Loucy (cell line): ENCODE data around the gene PPFIBP2.

ENCODE experiments used
- H2AFZ ChIP-seq: fragments of 200-600 bp; sonication (generic); 2 replicates; pipeline ENCODE4 v1.6.0; 2016; ENCODE audit warnings: antibody characterized with exemption, mild to moderate bottlenecking, low read length, moderate library complexity
- H3F3A ChIP-seq: fragments of 200-600 bp; 2 replicates; pipeline ENCODE4 v1.6.0; 2016; ENCODE audit warnings: antibody characterized with exemption, low read depth, mild to moderate bottlenecking
- H3K27me3 ChIP-seq: fragments of 200-600 bp; sonication (generic); 2 replicates; pipeline ENCODE4 v1.6.1; 2014; ENCODE audit warnings: low read length, mild to moderate bottlenecking; ENCODE audit not compliant: insufficient read depth, poor library complexity, severe bottlenecking
- H3K36me3 ChIP-seq: fragments of 200-600 bp; sonication (generic); 2 replicates; pipeline ENCODE4 v1.6.1; 2016; ENCODE audit warnings: low read length; ENCODE audit not compliant: insufficient read depth
- H3K4me1 ChIP-seq: fragments of 200-600 bp; sonication (generic); 2 replicates; pipeline ENCODE4 v1.5.1; 2014; ENCODE audit warnings: low read length, mild to moderate bottlenecking; ENCODE audit not compliant: insufficient read depth, poor library complexity, severe bottlenecking
- H3K4me2 ChIP-seq: fragments of 200-600 bp; sonication (generic); 2 replicates; pipeline ENCODE4 v1.6.0; 2014; ENCODE audit warnings: antibody characterized with exemption, low read length, low read depth, mild to moderate bottlenecking; ENCODE audit not compliant: poor library complexity, severe bottlenecking
- H3K4me3 ChIP-seq: fragments of 200-600 bp; sonication (generic); 2 replicates; pipeline ENCODE4 v1.5.1; 2014; ENCODE audit warnings: low read length, mild to moderate bottlenecking, mixed read lengths; ENCODE audit not compliant: poor library complexity, severe bottlenecking
- H3K79me2 ChIP-seq: fragments of 200-600 bp; sonication (generic); 2 replicates; pipeline ENCODE4 v1.6.1; 2014; ENCODE audit warnings: low read length; ENCODE audit not compliant: insufficient read depth
- H3K9ac ChIP-seq: fragments of 200-600 bp; sonication (generic); 2 replicates; pipeline ENCODE4 v1.6.0; 2014; ENCODE audit warnings: mild to moderate bottlenecking, low read depth, low read length, moderate library complexity; ENCODE audit not compliant: poor library complexity, severe bottlenecking
- H3K9me2 ChIP-seq: fragments of 200-600 bp; sonication (generic); replicated peaks from 2 replicates; pipeline ENCODE4 v1.6.1; 2016; ENCODE audit warnings: low read depth, low read length, mixed read lengths
- H3K9me3 ChIP-seq: fragments of 200-600 bp; sonication (generic); 2 replicates; pipeline ENCODE4 v1.6.1; 2014; ENCODE audit warnings: mild to moderate bottlenecking, antibody characterized with exemption, low read length, low read depth; ENCODE audit not compliant: insufficient read depth
- H4K20me1 ChIP-seq: fragments of 200-600 bp; sonication (generic); 2 replicates; pipeline ENCODE4 v1.6.0; 2014; ENCODE audit warnings: antibody characterized with exemption, low read length, mild to moderate bottlenecking; ENCODE audit not compliant: insufficient read depth, poor library complexity, severe bottlenecking
- EZH2phosphoT487 ChIP-seq: fragments of 200-600 bp; IDR thresholded peaks from 2 replicates; pipeline ENCODE4 v1.6.1; 2018; ENCODE audit warnings: antibody characterized with exemption, mild to moderate bottlenecking, moderate library complexity, borderline replicate concordance
- TF ChIP-seq, protein P1 (sequence below): fragments of 200-600 bp; sonication (generic); conservative IDR thresholded peaks from 2 replicates; pipeline ENCODE4 v1.5.1; 2014; ENCODE audit warnings: mild to moderate bottlenecking, antibody characterized with exemption, low read length

The PPFIBP2 gene

DNA sequence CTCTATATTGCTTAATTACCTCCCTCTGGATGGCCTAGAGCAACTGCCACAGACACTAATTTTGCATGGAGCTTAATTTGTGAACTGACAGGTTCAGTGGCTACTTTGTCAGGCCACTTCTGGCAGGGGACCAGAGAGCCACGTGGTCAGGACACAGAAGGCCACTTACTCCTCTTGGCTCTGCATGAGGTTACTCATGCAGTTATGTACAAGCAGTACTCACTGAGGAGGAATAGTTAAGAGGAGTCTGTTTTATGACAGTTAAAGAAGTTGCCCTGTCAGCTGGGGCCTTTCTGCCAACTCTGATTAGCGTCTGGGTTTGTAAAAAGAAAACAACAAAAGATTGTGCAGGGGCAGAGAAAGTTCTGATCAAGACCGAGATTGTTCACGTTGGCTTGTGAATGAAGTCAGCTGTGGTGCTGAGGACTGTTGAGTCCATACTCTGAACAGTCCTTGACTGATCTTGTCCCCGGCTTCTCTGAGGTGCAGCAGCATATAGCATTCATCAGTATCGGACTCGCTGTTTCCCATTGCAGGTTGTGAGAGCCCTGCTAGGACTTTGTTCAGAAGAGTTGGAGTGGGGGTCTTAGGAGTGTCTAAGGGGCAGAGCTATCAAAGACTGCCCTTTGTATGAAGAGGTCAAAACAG is 41.4 kb downstream of the PPFIBP2 start:
- Histone ChIP-seq H3K36me3 (no peaks in the 10 kb centered on the region), H2AFZ (no peak overlapping the region), H3K79me2 (no peaks in the 10 kb centered on the region), H3K4me1 (no peaks in the 10 kb centered on the region), H3F3A (no peaks in the 10 kb centered on the region), H3K4me3 (no peak overlapping the region), H3K27me3 (no peaks in the 10 kb centered on the region), H3K9me3 (no peaks in the 10 kb centered on the region), H3K4me2 (no peak overlapping the region), H3K9ac (no peak overlapping the region), H3K9me2 (no peaks in the 10 kb centered on the region), H4K20me1 (no peaks in the 10 kb centered on the region)
- TF ChIP-seq, protein P1, sequence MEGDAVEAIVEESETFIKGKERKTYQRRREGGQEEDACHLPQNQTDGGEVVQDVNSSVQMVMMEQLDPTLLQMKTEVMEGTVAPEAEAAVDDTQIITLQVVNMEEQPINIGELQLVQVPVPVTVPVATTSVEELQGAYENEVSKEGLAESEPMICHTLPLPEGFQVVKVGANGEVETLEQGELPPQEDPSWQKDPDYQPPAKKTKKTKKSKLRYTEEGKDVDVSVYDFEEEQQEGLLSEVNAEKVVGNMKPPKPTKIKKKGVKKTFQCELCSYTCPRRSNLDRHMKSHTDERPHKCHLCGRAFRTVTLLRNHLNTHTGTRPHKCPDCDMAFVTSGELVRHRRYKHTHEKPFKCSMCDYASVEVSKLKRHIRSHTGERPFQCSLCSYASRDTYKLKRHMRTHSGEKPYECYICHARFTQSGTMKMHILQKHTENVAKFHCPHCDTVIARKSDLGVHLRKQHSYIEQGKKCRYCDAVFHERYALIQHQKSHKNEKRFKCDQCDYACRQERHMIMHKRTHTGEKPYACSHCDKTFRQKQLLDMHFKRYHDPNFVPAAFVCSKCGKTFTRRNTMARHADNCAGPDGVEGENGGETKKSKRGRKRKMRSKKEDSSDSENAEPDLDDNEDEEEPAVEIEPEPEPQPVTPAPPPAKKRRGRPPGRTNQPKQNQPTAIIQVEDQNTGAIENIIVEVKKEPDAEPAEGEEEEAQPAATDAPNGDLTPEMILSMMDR: no peak
- TF ChIP-seq EZH2phosphoT487: no peak

DNA sequence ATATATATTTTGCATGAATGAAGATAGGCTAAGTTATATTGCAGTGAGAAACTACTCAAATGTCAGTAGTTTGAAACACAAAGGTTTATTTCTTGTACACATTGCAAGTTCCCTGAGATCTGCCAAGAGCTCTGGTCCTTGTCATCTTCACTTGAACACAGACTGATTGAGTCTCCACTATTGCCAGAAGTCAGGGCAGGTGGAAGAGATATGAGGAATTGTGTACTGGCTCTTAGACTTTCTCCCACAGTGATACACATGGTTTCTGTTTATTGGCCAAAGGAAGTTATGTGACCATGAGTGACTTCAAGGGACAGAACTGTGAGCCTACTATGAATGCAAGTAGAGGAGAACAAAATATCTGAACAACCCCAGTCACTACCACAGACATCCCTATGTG is 44.2 kb downstream of the PPFIBP2 start:
- Histone ChIP-seq H3K9me3 (no peaks in the 10 kb centered on the region), H3F3A (no peaks in the 10 kb centered on the region), H4K20me1 (no peaks in the 10 kb centered on the region), H3K4me2 (no peak overlapping the region), H2AFZ (no peak overlapping the region), H3K4me1 (no peaks in the 10 kb centered on the region), H3K79me2 (no peaks in the 10 kb centered on the region), H3K27me3 (no peaks in the 10 kb centered on the region), H3K4me3 (no peak overlapping the region), H3K9me2 (no peaks in the 10 kb centered on the region), H3K9ac (no peak overlapping the region), H3K36me3 (no peaks in the 10 kb centered on the region)
- TF ChIP-seq EZH2phosphoT487: no peak
- TF ChIP-seq, protein P1: no peak

GRCh38 chr11:7559398-7560283 is 45.8 kb downstream of the PPFIBP2 start:
- no peak for TF ChIP-seq EZH2phosphoT487
- TF ChIP-seq, protein P1: no peak
- H3F3A ChIP-seq: no peaks in the 10 kb centered on the region
- no peaks in the 10 kb centered on the region for H3K9me3 ChIP-seq
- no peaks in the 10 kb centered on the region for H3K4me1 ChIP-seq
- H2AFZ ChIP-seq: no peak overlapping the region
- H4K20me1 ChIP-seq: no peaks in the 10 kb centered on the region
- H3K27me3 ChIP-seq: peaks cover 4% of the 10 kb centered on the region
- H3K79me2 ChIP-seq: no peaks in the 10 kb centered on the region
- H3K9ac ChIP-seq: no peak overlapping the region
- H3K9me2 ChIP-seq: no peaks in the 10 kb centered on the region
- H3K36me3 ChIP-seq: no peaks in the 10 kb centered on the region
- H3K4me3 ChIP-seq: no peak overlapping the region
- no peak overlapping the region for H3K4me2 ChIP-seq
